GM18505 (cell line): ENCODE results near the gene ACO2.
"Not testable (repeated sequence)": the region's sequence is repeated elsewhere in the genome, so short reads cannot be mapped to it uniquely, and the experiment has no call there.

Experiments
- ATAC-seq: cut with Tn5 transposase; IDR thresholded peaks from one replicate; pipeline ENCODE4 v1.9.1; 2021; ENCODE audit not compliant: unreplicated experiment
- POLR2A ChIP-seq: IDR thresholded peaks from 4 replicates; pipeline ENCODE4 v1.6.1; 2011; ENCODE audit warnings: borderline replicate concordance; ENCODE audit not compliant: insufficient read depth, insufficient read length; ENCODE audit errors: extremely low read depth

The ACO2 gene

GRCh38 chr22:41540006-41540315 lies 71.0 kb downstream of the ACO2 start:
- no peak for ATAC-seq
- no peak for TF ChIP-seq POLR2A

- ATAC-seq: no peak
- no peak for TF ChIP-seq POLR2A
These were observed 71.4 kb downstream of the ACO2 start for GRCh38 chr22:41540365-41540764.

GRCh38 chr22:41541484-41541883 lies 72.6 kb downstream of the ACO2 start:
- no peak for ATAC-seq
- TF ChIP-seq POLR2A: no peak

GRCh38 chr22:41542224-41542623 lies 73.3 kb downstream of the ACO2 start:
- ATAC-seq: no peak
- no peak for TF ChIP-seq POLR2A

- TF ChIP-seq POLR2A: peak; percentile 54
These were observed 75.1 kb downstream of the ACO2 start, which contains the start of gene POLR3H for GRCh38 chr22:41543854-41544670. POLR3H (minus strand) TSS chr22:41544470; CDS start chr22:41544101, 369 bp downstream.

GRCh38 chr22:41544671-41545476 lies 76.0 kb downstream of the ACO2 start:
- no peak for ATAC-seq
- no peak for TF ChIP-seq POLR2A

More at GRCh38 chr22:41543854-41544670, 75.1 kb downstream of the ACO2 start, which contains the start of gene POLR3H:
- peak; percentile 83 for ATAC-seq

- no peak for ATAC-seq
- TF ChIP-seq POLR2A: no peak
These were observed 79.9 kb downstream of the ACO2 start for GRCh38 chr22:41548830-41549211.

GRCh38 chr22:41550952-41551491 lies 82.1 kb downstream of the ACO2 start:
- TF ChIP-seq POLR2A: no peak
- no peak for ATAC-seq

- TF ChIP-seq POLR2A: no peak
- no peak for ATAC-seq
These were observed 83.1 kb downstream of the ACO2 start for GRCh38 chr22:41551877-41552582.

GRCh38 chr22:41555325-41555982 lies 86.5 kb downstream of the ACO2 start:
- ATAC-seq: no peak

GRCh38 chr22:41556561-41556960 lies 87.6 kb downstream of the ACO2 start:
- no peak for ATAC-seq
- no peak for TF ChIP-seq POLR2A

More at GRCh38 chr22:41555325-41555982, 86.5 kb downstream of the ACO2 start:
- TF ChIP-seq POLR2A: no peak

GRCh38 chr22:41557401-41558240 lies 88.7 kb downstream of the ACO2 start:
- TF ChIP-seq POLR2A: no peak
- ATAC-seq: no peak

GRCh38 chr22:41558241-41558630 lies 89.3 kb downstream of the ACO2 start:
- ATAC-seq: not testable (repeated sequence)
